Measurements from ENCODE around the gene SH2D3A. TPM values are rescaled to one million over a fixed set of nuclear protein-coding genes. Genes with fewer than 3 reads are reported as not detected.

SH2D3A gene
- total RNA-seq, 1 experiment from 2014 or later = 76.7 TPM

GRCh38 chr19:6806488-6806887, 39.3 kb upstream of the SH2D3A start:
- TF ChIP-seq, protein P1, sequence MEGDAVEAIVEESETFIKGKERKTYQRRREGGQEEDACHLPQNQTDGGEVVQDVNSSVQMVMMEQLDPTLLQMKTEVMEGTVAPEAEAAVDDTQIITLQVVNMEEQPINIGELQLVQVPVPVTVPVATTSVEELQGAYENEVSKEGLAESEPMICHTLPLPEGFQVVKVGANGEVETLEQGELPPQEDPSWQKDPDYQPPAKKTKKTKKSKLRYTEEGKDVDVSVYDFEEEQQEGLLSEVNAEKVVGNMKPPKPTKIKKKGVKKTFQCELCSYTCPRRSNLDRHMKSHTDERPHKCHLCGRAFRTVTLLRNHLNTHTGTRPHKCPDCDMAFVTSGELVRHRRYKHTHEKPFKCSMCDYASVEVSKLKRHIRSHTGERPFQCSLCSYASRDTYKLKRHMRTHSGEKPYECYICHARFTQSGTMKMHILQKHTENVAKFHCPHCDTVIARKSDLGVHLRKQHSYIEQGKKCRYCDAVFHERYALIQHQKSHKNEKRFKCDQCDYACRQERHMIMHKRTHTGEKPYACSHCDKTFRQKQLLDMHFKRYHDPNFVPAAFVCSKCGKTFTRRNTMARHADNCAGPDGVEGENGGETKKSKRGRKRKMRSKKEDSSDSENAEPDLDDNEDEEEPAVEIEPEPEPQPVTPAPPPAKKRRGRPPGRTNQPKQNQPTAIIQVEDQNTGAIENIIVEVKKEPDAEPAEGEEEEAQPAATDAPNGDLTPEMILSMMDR (IDR thresholded peaks at IDR 0.05; ENCODE audit: unreplicated experiment) = no peak
- ChIA-PET POLR2A (no interaction called here), CTCF (interaction anchor here (0.6 kb wide), 1 partner anchor 574 kb away, joined by 3 read pairs; no protein-coding TSS in a partner anchor)
- H3K9me3 Mint-ChIP-seq (ENCODE audit: unreplicated experiment) = no peaks in the 10 kb centered on the region
- peaks cover 18% of the 10 kb centered on the region for H3K27me3 Mint-ChIP-seq (ENCODE audit: insufficient read depth, unreplicated experiment)
- no peaks in the 10 kb centered on the region for H3K36me3 Mint-ChIP-seq (ENCODE audit: insufficient read depth, unreplicated experiment)
- no peak for DNase-seq (ENCODE audit: unreplicated experiment)
- H3K4me1 Mint-ChIP-seq (ENCODE audit: insufficient read depth, unreplicated experiment) = no peaks in the 10 kb centered on the region
- no peak overlapping the region for H3K4me3 Mint-ChIP-seq (ENCODE audit: unreplicated experiment)
- intact Hi-C loops (cut with micrococcal nuclease) = no loop called here
- no peak overlapping the region for H3K27ac Mint-ChIP-seq (ENCODE audit: low read depth, unreplicated experiment)
- no TSS peak for BruUV-seq (replicated peaks)

GRCh38 chr19:6803036-6803404, 35.8 kb upstream of the SH2D3A start:
- POLR2A ChIA-PET = interaction anchor here (1.0 kb wide), 1 partner anchor 21 kb away, joined by 3 read pairs; no protein-coding TSS in a partner anchor
- CTCF ChIA-PET = no interaction called here
- H3K9me3 Mint-ChIP-seq (ENCODE audit: unreplicated experiment) = no peaks in the 10 kb centered on the region
- DNase-seq (ENCODE audit: unreplicated experiment) = no peak
- H3K4me3 Mint-ChIP-seq (ENCODE audit: unreplicated experiment) = no peak overlapping the region
- BruUV-seq (replicated peaks) = no TSS peak
- TF ChIP-seq, protein P1 (IDR thresholded peaks at IDR 0.05; ENCODE audit: unreplicated experiment) = no peak
- H3K4me1 Mint-ChIP-seq (ENCODE audit: insufficient read depth, unreplicated experiment) = peaks cover 7% of the 10 kb centered on the region
- intact Hi-C loops (cut with micrococcal nuclease) = no loop called here
- H3K27me3 Mint-ChIP-seq (ENCODE audit: insufficient read depth, unreplicated experiment) = no peaks in the 10 kb centered on the region
- H3K27ac Mint-ChIP-seq (ENCODE audit: low read depth, unreplicated experiment) = no peak overlapping the region
- H3K36me3 Mint-ChIP-seq (ENCODE audit: insufficient read depth, unreplicated experiment) = no peaks in the 10 kb centered on the region

DNA sequence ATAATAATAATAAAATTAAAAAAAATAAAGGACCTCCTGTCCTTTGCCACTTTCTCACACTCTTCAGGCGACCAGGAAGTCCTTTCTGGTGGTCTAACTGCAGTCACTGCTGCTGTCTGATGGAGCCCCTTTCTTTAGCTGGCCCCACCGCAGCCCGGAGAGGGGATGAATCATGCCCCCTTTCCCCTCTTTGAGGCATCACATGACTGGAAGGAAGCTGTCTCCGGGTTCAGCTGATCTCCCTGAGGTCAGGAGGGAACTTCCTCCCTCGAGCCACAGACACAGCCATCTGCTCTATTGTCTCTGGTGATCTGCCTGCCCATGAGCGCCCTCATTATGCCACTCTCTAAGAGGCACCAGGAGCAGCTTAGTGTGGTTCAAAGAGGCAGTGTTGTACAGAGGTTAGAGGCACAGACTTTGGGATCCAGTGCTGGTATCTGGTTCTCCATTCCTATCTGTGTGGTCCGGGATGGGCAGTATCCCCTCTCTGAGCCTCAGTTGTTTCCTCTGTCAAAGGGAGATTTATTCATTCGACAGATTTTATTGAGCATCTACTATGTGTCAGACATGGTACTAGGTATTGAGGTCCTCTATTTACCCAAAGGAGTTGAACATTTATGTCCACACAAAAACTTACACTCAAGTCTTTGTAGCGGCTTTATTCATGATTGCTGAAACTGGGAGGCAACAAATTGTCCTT, 35.3 kb upstream of the SH2D3A start:
- Mint-ChIP-seq H3K9me3 (ENCODE audit: unreplicated experiment) (no peaks in the 10 kb centered on the region), H3K4me3 (ENCODE audit: unreplicated experiment) (no peak overlapping the region), H3K4me1 (ENCODE audit: insufficient read depth, unreplicated experiment) (peaks cover 7% of the 10 kb centered on the region), H3K27me3 (ENCODE audit: insufficient read depth, unreplicated experiment) (no peaks in the 10 kb centered on the region), H3K36me3 (ENCODE audit: insufficient read depth, unreplicated experiment) (no peaks in the 10 kb centered on the region), H3K27ac (ENCODE audit: low read depth, unreplicated experiment) (no peak overlapping the region)
- TF ChIP-seq, protein P1 (IDR thresholded peaks at IDR 0.05; ENCODE audit: unreplicated experiment) = no peak
- DNase-seq (ENCODE audit: unreplicated experiment) = peak; percentile 38
- ChIA-PET CTCF (no interaction called here), POLR2A (interaction anchor here (1.0 kb wide), 1 partner anchor 22 kb away, joined by 3 read pairs; no protein-coding TSS in a partner anchor)
- intact Hi-C loops (cut with micrococcal nuclease) = no loop called here
- no TSS peak for BruUV-seq (replicated peaks)

GRCh38 chr19:6801485-6802086, 34.4 kb upstream of the SH2D3A start:
- peaks cover 7% of the 10 kb centered on the region for H3K4me1 Mint-ChIP-seq (ENCODE audit: insufficient read depth, unreplicated experiment)
- H3K36me3 Mint-ChIP-seq (ENCODE audit: insufficient read depth, unreplicated experiment) = no peaks in the 10 kb centered on the region
- DNase-seq (ENCODE audit: unreplicated experiment) = peak; percentile 57
- POLR2A ChIA-PET = interaction anchor here (0.9 kb wide), 1 partner anchor 10 kb away, joined by 3 read pairs; no protein-coding TSS in a partner anchor
- TSS peak; percentile 30 for BruUV-seq (replicated peaks)
- H3K4me3 Mint-ChIP-seq (ENCODE audit: unreplicated experiment) = peak overlapping the region; percentile 49
- no peaks in the 10 kb centered on the region for H3K9me3 Mint-ChIP-seq (ENCODE audit: unreplicated experiment)
- H3K27me3 Mint-ChIP-seq (ENCODE audit: insufficient read depth, unreplicated experiment) = no peaks in the 10 kb centered on the region
- TF ChIP-seq, protein P1 (IDR thresholded peaks at IDR 0.05; ENCODE audit: unreplicated experiment) = no peak
- peak overlapping the region; percentile 58 for H3K27ac Mint-ChIP-seq (ENCODE audit: low read depth, unreplicated experiment)
- CTCF ChIA-PET = no interaction called here
- intact Hi-C loops (cut with micrococcal nuclease) = no loop called here
